SK-N-SH (cell line): Measurements from ENCODE around the gene C1orf50. TPM values are rescaled to one million over a fixed set of nuclear protein-coding genes. Genes with fewer than 3 reads are reported as not detected.

Source experiments
- CTCF ChIA-PET: fragments of 300-600, 350-600 bp; formaldehyde crosslinking; extraction: SDS; loops from one replicate; lab custom pipeline; 2021; lab: Yijun Ruan, JAX
- POLR2A ChIA-PET: fragments of 350-600 bp; sonication (Branson Sonifier 250); formaldehyde crosslinking; extraction: SDS; loops from one replicate; lab custom pipeline; 2020; ENCODE audit warnings: antibody characterized with exemption, inconsistent platforms; lab: Yijun Ruan, JAX
- DNase-seq: peaks from one replicate; pipeline ENCODE4 v3.0.0; 2012
- H2AFZ ChIP-seq: fragments of 200-600 bp; sonication (generic); 2 replicates; pipeline ENCODE4 v1.8.1; 2016; ENCODE audit warnings: antibody characterized with exemption, mild to moderate bottlenecking, low read depth
- H3F3A ChIP-seq: fragments of 200-600 bp; sonication (generic); replicated peaks from 2 replicates; pipeline ENCODE3; 2016; ENCODE audit warnings: antibody characterized with exemption, mild to moderate bottlenecking; ENCODE audit not compliant: insufficient read depth
- H3K27ac ChIP-seq, 2 experiments: fragments of 200-500 bp in 1 of 2; fragments of 200-600 bp in 1 of 2; sonication (Bioruptor generic) in 1 of 2; sonication (generic), shearing (Covaris generic) in 1 of 2; 2 replicates each; pipeline versions ENCODE4 v1.5.1 to v1.6.1; 2014 to 2016; ENCODE audit warnings: low read depth in 2 of 2, inconsistent platforms in 1 of 2, low read length in 1 of 2, mild to moderate bottlenecking in 1 of 2, mixed read lengths in 1 of 2
- H3K27me3 ChIP-seq: fragments of 200-600 bp; sonication (generic), shearing (Covaris generic); 2 replicates; pipeline ENCODE4 v1.6.1; 2016; ENCODE audit warnings: mixed run types; ENCODE audit not compliant: insufficient read depth
- H3K36me3 ChIP-seq, 2 experiments: fragments of 200-500 bp in 1 of 2; fragments of 200-600 bp in 1 of 2; sonication (Bioruptor generic) in 1 of 2; sonication (generic) in 1 of 2; replicated peaks in 1 of 2; 2 replicates each; pipeline versions ENCODE3 to v1.5.1; 2014 to 2016; ENCODE audit warnings: low read length in 1 of 2, mild to moderate bottlenecking in 1 of 2; ENCODE audit not compliant: insufficient read depth in 2 of 2, control insufficient read depth in 1 of 2
- H3K4me1 ChIP-seq, 2 experiments: fragments of 200-500 bp in 1 of 2; fragments of 200-600 bp in 1 of 2; sonication (Bioruptor generic) in 1 of 2; sonication (generic), shearing (Covaris generic) in 1 of 2; 2 replicates each; pipeline versions ENCODE4 v1.5.1 to v1.6.1; 2014 to 2016; ENCODE audit warnings: low read depth in 1 of 2, low read length in 1 of 2, mixed run types in 1 of 2; ENCODE audit not compliant: insufficient read depth in 2 of 2, control insufficient read depth in 1 of 2
- H3K4me2 ChIP-seq: fragments of 200-600 bp; sonication (generic), shearing (Covaris generic); 2 replicates; pipeline ENCODE4 v1.6.1; 2017; ENCODE audit warnings: mixed run types
- H3K4me3 ChIP-seq, 2 experiments: fragments of 200-500 bp in 1 of 2; fragments of 200-600 bp in 1 of 2; sonication (Bioruptor generic) in 1 of 2; sonication (generic), shearing (Covaris generic) in 1 of 2; 2 replicates each; pipeline versions ENCODE4 v1.5.1 to v1.8.1; 2014 to 2016; ENCODE audit warnings: low read depth in 2 of 2, inconsistent platforms in 1 of 2, low read length in 1 of 2, mild to moderate bottlenecking in 1 of 2, mixed read lengths in 1 of 2, moderate library complexity in 1 of 2
- H3K79me2 ChIP-seq: fragments of 200-600 bp; sonication (generic); 2 replicates; pipeline ENCODE4 v1.8.1; 2017; ENCODE audit warnings: mild to moderate bottlenecking; ENCODE audit not compliant: insufficient read depth
- H3K9ac ChIP-seq: fragments of 200-600 bp; sonication (generic); 2 replicates; pipeline ENCODE4 v1.6.1; 2017; ENCODE audit warnings: mixed run types
- H3K9me2 ChIP-seq: fragments of 200-600 bp; sonication (generic); 2 replicates; pipeline ENCODE4 v1.6.1; 2017; ENCODE audit warnings: mixed run types
- H3K9me3 ChIP-seq: fragments of 200-600 bp; sonication (generic); 2 replicates; pipeline ENCODE4 v1.6.1; 2017; ENCODE audit warnings: mixed run types, mild to moderate bottlenecking, moderate library complexity
- H4K20me1 ChIP-seq: fragments of 200-600 bp; sonication (generic); 2 replicates; pipeline ENCODE4 v1.6.1; 2017; ENCODE audit warnings: mild to moderate bottlenecking, mixed run types; ENCODE audit not compliant: insufficient read depth
- CHD2 ChIP-seq: fragments of 150-350 bp; IDR thresholded peaks from 2 replicates; pipeline ENCODE4 v1.6.1; 2018; ENCODE audit warnings: low read length; ENCODE audit not compliant: partially characterized antibody
- CTCF ChIP-seq: fragments of 200-600 bp; sonication (generic); IDR thresholded peaks from 2 replicates; pipeline ENCODE4 v1.6.1; 2017; ENCODE audit warnings: antibody characterized with exemption, mild to moderate bottlenecking, moderate library complexity
- ELF1 ChIP-seq: IDR thresholded peaks from 2 replicates; pipeline ENCODE4 v1.4.0; 2012
- FOSL2 ChIP-seq: IDR thresholded peaks from 2 replicates; pipeline ENCODE4 v1.4.0; 2012; ENCODE audit warnings: low read depth, mild to moderate bottlenecking, moderate library complexity, borderline replicate concordance
- MAX ChIP-seq: IDR thresholded peaks from 2 replicates; pipeline ENCODE4 v1.4.0; 2012; ENCODE audit warnings: low read depth
- NFIC ChIP-seq: IDR thresholded peaks from 2 replicates; pipeline ENCODE4 v1.4.0; 2012; ENCODE audit warnings: borderline replicate concordance
- RAD21 ChIP-seq: IDR thresholded peaks from 2 replicates; pipeline ENCODE4 v1.6.1; 2012; ENCODE audit warnings: mild to moderate bottlenecking, low read length
- RFX5 ChIP-seq: IDR thresholded peaks from 2 replicates; pipeline ENCODE4 v1.6.1; 2012; ENCODE audit warnings: mild to moderate bottlenecking, improper control_type of control experiment, low read length
- SMC3 ChIP-seq: IDR thresholded peaks from 2 replicates; pipeline ENCODE4 v1.6.1; 2012; ENCODE audit warnings: low read depth, low read length, improper control_type of control experiment
- TCF12 ChIP-seq: IDR thresholded peaks from 2 replicates; pipeline ENCODE4 v1.4.0; 2012
- ZBTB33 ChIP-seq: IDR thresholded peaks from 2 replicates; pipeline ENCODE4 v1.4.0; 2012; ENCODE audit warnings: low read depth, borderline replicate concordance
- WGBS: methylation state at CpG from one replicate; pipeline ENCODE4 v1.1.6; 2017; ENCODE audit warnings: low lambda C conversion rate; 5-methylcytosine and 5-hydroxymethylcytosine counted together
- polyA plus RNA-seq, 3 experiments: library from polyadenylated mRNA; depleted of rRNA; stranded (reverse); fragments of >200 nt; gene quantifications; 2 replicates each; pipeline ENCODE4 v1.2.3, GENCODE V29; 2012
- TF ChIP-seq, protein P1 (sequence below): fragments of 150-350 bp; IDR thresholded peaks from 2 replicates; pipeline ENCODE4 v1.6.1; 2016; ENCODE audit warnings: mild to moderate bottlenecking, low read depth, low read length
- TF ChIP-seq, protein P2 (sequence below): fragments of 150-350 bp; IDR thresholded peaks from 2 replicates; pipeline ENCODE4 v1.6.1; 2017; ENCODE audit warnings: antibody characterized with exemption, low read length, low read depth, borderline replicate concordance

Gene C1orf50
- polyA plus RNA-seq, 1 of the 3 experiments (the other 2 are of a cell fraction) = 2.6 TPM

- CTCF ChIA-PET = interaction anchor here (0.7 to 2.1 kb wide), 3 partner anchors 10 to 357 kb away, joined by 3 to 7 read pairs (median 3); no protein-coding TSS in a partner anchor
These were observed 46.2 kb upstream of the C1orf50 start for GRCh38 chr1:42720868-42721267.

More at GRCh38 chr1:42720868-42721267, 46.2 kb upstream of the C1orf50 start:
- Histone ChIP-seq H3K27me3 (no peaks in the 10 kb centered on the region), H3K79me2 (no peaks in the 10 kb centered on the region), H3F3A (no peaks in the 10 kb centered on the region), H3K27ac (no peak overlapping the region), H3K9ac (no peak overlapping the region), H2AFZ (no peak overlapping the region), H4K20me1 (no peaks in the 10 kb centered on the region), H3K4me2 (no peak overlapping the region), H3K36me3 (no peaks in the 10 kb centered on the region), H3K4me3 (no peak overlapping the region), H3K4me1 (no peaks in the 10 kb centered on the region), H3K9me2 (no peaks in the 10 kb centered on the region), H3K9me3 (no peaks in the 10 kb centered on the region)
- no peak for DNase-seq
- TF ChIP-seq, protein P1, sequence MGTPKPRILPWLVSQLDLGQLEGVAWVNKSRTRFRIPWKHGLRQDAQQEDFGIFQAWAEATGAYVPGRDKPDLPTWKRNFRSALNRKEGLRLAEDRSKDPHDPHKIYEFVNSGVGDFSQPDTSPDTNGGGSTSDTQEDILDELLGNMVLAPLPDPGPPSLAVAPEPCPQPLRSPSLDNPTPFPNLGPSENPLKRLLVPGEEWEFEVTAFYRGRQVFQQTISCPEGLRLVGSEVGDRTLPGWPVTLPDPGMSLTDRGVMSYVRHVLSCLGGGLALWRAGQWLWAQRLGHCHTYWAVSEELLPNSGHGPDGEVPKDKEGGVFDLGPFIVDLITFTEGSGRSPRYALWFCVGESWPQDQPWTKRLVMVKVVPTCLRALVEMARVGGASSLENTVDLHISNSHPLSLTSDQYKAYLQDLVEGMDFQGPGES = no peak
- no peak for TF ChIP-seq SMC3
- no peak for TF ChIP-seq CTCF
- no peak for TF ChIP-seq FOSL2
- TF ChIP-seq ZBTB33 = no peak
- no peak for TF ChIP-seq RAD21
- TF ChIP-seq CHD2 = no peak
- TF ChIP-seq RFX5 = no peak
- no peak for TF ChIP-seq ELF1
- TF ChIP-seq NFIC = no peak
- no peak for TF ChIP-seq TCF12
- TF ChIP-seq MAX = no peak
- TF ChIP-seq, protein P2, sequence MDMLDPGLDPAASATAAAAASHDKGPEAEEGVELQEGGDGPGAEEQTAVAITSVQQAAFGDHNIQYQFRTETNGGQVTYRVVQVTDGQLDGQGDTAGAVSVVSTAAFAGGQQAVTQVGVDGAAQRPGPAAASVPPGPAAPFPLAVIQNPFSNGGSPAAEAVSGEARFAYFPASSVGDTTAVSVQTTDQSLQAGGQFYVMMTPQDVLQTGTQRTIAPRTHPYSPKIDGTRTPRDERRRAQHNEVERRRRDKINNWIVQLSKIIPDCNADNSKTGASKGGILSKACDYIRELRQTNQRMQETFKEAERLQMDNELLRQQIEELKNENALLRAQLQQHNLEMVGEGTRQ = no peak
- WGBS = 94% methylated on average over 1 of the region's 1 CpG
- POLR2A ChIA-PET = no interaction called here
